Keratinocyte (primary cell): ENCODE data around the gene ASTN2. TPM values are rescaled to one million over a fixed set of nuclear protein-coding genes. Genes with fewer than 3 reads are reported as not detected.

Experiments used
- DNase-seq: peaks from one replicate; pipeline ENCODE4 v3.0.0-alpha.2; 2011; ENCODE audit warnings: low read depth, missing footprints, low spot score
- FAIRE-seq: peaks from 2 replicates; lab custom pipeline; 2011; peaks lifted over from hg19 to GRCh38; lab: Jason Lieb, UNC
- H2AFZ ChIP-seq: 2 replicates; pipeline ENCODE4 v1.6.0; 2012; ENCODE audit warnings: low read length, control low read depth, inconsistent platforms; ENCODE audit not compliant: control insufficient read depth
- H3K27ac ChIP-seq: 2 replicates; pipeline ENCODE4 v1.5.1; 2011; ENCODE audit warnings: low read length; ENCODE audit not compliant: control insufficient read depth, insufficient read depth
- H3K27me3 ChIP-seq: 3 replicates; pipeline ENCODE4 v1.6.0; 2011; ENCODE audit warnings: low read length; ENCODE audit not compliant: control insufficient read depth, insufficient read depth; ENCODE audit errors: extremely low read depth
- H3K36me3 ChIP-seq, 2 experiments: 2 replicates in 1 of 2; 3 replicates in 1 of 2; pipeline ENCODE4 v1.5.1; 2011; ENCODE audit warnings: low read length in 2 of 2, mild to moderate bottlenecking in 1 of 2; ENCODE audit not compliant: control insufficient read depth in 2 of 2, insufficient read depth in 2 of 2; ENCODE audit errors: extremely low read depth in 1 of 2
- H3K4me1 ChIP-seq: 3 replicates; pipeline ENCODE4 v1.5.1; 2011; ENCODE audit warnings: low read length; ENCODE audit not compliant: control insufficient read depth, insufficient read depth; ENCODE audit errors: extremely low read depth
- H3K4me2 ChIP-seq: 3 replicates; pipeline ENCODE4 v1.6.0; 2011; ENCODE audit warnings: low read depth, low read length; ENCODE audit not compliant: control insufficient read depth, insufficient read depth; ENCODE audit errors: extremely low read depth
- H3K4me3 ChIP-seq, 3 experiments: fragments of 200-600 bp in 1 of 3; sonication (generic) in 1 of 3; 2 replicates in 2 of 3; 3 replicates in 1 of 3; pipeline ENCODE4 v1.5.1; 2011 to 2016; ENCODE audit warnings: low read length in 3 of 3, mild to moderate bottlenecking in 3 of 3, control low read depth in 2 of 3, inconsistent platforms in 1 of 3, low read depth in 1 of 3, mixed read lengths in 1 of 3, mixed run types in 1 of 3, moderate library complexity in 1 of 3; ENCODE audit not compliant: control insufficient read depth in 2 of 3, insufficient read depth in 2 of 3; ENCODE audit errors: extremely low read depth in 1 of 3
- H3K79me2 ChIP-seq: 2 replicates; pipeline ENCODE4 v1.6.0; 2012; ENCODE audit warnings: low read length; ENCODE audit not compliant: control insufficient read depth, insufficient read depth
- H3K9ac ChIP-seq: 3 replicates; pipeline ENCODE4 v1.6.0; 2011; ENCODE audit warnings: low read length; ENCODE audit not compliant: control insufficient read depth, insufficient read depth; ENCODE audit errors: extremely low read depth
- H3K9me1 ChIP-seq: 3 replicates; pipeline ENCODE4 v1.6.0; 2011; ENCODE audit warnings: low read length; ENCODE audit not compliant: control insufficient read depth, insufficient read depth; ENCODE audit errors: extremely low read depth
- H3K9me3 ChIP-seq: 2 replicates; pipeline ENCODE4 v1.5.1; 2012; ENCODE audit warnings: low read depth, low read length; ENCODE audit not compliant: control insufficient read depth
- H4K20me1 ChIP-seq: 3 replicates; pipeline ENCODE4 v1.6.0; 2011; ENCODE audit warnings: low read length; ENCODE audit not compliant: control insufficient read depth, insufficient read depth; ENCODE audit errors: extremely low read depth
- CTCF ChIP-seq, 3 experiments: IDR thresholded peaks in 1 of 3; conservative IDR thresholded peaks in 1 of 3; optimal IDR thresholded peaks in 1 of 3; 2 replicates in 2 of 3; 3 replicates in 1 of 3; pipeline versions ENCODE3 to v1.5.1; 2011; ENCODE audit warnings: low read length in 3 of 3, mild to moderate bottlenecking in 3 of 3, moderate library complexity in 2 of 3, control low read depth in 1 of 3, inconsistent platforms in 1 of 3; ENCODE audit not compliant: insufficient read depth in 2 of 3; ENCODE audit errors: extremely low read depth in 1 of 3
- EZH2 ChIP-seq: IDR thresholded peaks from one replicate; pipeline ENCODE4 v1.6.1; 2012; ENCODE audit warnings: inconsistent platforms, mild to moderate bottlenecking, low read length, moderate library complexity
- dilution Hi-C: fragments of 300-500 bp; cut with MboI; formaldehyde crosslinking; loops from one replicate; pipeline ENCODE4 v1.7.0; 2020; ENCODE audit warnings: low sequenced_read_pairs; ENCODE audit not compliant: extremely low pct_ligation_motif_present
- polyA plus RNA-seq, 5 experiments: library from polyadenylated mRNA; depleted of rRNA in 3 of 5; stranded (reverse) in 3 of 5; stranded (forward) in 1 of 5; unstranded in 1 of 5; fragments of >200 nt; gene quantifications; 1 replicate in 1 of 5; 2 replicates in 3 of 5; 3 replicates in 1 of 5; pipeline versions ENCODE4 v1.2.1 to v1.2.3, GENCODE V29; 2011 to 2012; ENCODE audit warnings: missing spikeins in 2 of 5, low read depth in 1 of 5, low replicate concordance in 1 of 5

Gene ASTN2
- polyA plus RNA-seq, 1 donor (not counting 4 experiments of a cell fraction or from before 2014, with no cell fraction given), result 0.31 TPM

GRCh38 chr9:117305454-117305853 is 109.4 kb downstream of the ASTN2 start:
- Histone ChIP-seq H3K79me2 (no peaks in the 10 kb centered on the region), H3K27me3 (no peaks in the 10 kb centered on the region), H2AFZ (no peak overlapping the region), H3K4me1 (no peaks in the 10 kb centered on the region), H3K27ac (no peak overlapping the region), H3K36me3 (no peaks in the 10 kb centered on the region), H4K20me1 (no peaks in the 10 kb centered on the region), H3K4me2 (no peak overlapping the region), H3K9me1 (no peaks in the 10 kb centered on the region), H3K9ac (no peak overlapping the region), H3K9me3 (no peaks in the 10 kb centered on the region), H3K4me3 (no peak overlapping the region)
- FAIRE-seq (no peak), DNase-seq (no peak)
- dilution Hi-C loops, result no loop called here
- TF ChIP-seq EZH2 (no peak), CTCF (optimal IDR thresholded peaks at IDR 0.05 in 1 of 3, IDR thresholded peaks at IDR 0.05 in 1 of 3, conservative IDR thresholded peaks at IDR 0.05 in 1 of 3; ENCODE audit: extremely low read depth in 1 of 3, insufficient read depth in 2 of 3, low read length in 3 of 3) (no peak)

GRCh38 chr9:117304549-117304948 is 110.3 kb downstream of the ASTN2 start:
- DNase-seq, result no peak
- Histone ChIP-seq H3K4me2 (no peak overlapping the region), H3K36me3 (no peaks in the 10 kb centered on the region), H3K9me3 (no peaks in the 10 kb centered on the region), H3K27me3 (no peaks in the 10 kb centered on the region), H3K9me1 (no peaks in the 10 kb centered on the region), H4K20me1 (no peaks in the 10 kb centered on the region), H3K9ac (no peak overlapping the region), H3K4me3 (no peak overlapping the region), H3K79me2 (no peaks in the 10 kb centered on the region), H3K27ac (no peak overlapping the region), H3K4me1 (no peaks in the 10 kb centered on the region), H2AFZ (no peak overlapping the region)
- no peak for FAIRE-seq
- dilution Hi-C loops, result no loop called here
- no peak for TF ChIP-seq EZH2
- no peak for TF ChIP-seq CTCF (optimal IDR thresholded peaks at IDR 0.05 in 1 of 3, IDR thresholded peaks at IDR 0.05 in 1 of 3, conservative IDR thresholded peaks at IDR 0.05 in 1 of 3; ENCODE audit: extremely low read depth in 1 of 3, insufficient read depth in 2 of 3, low read length in 3 of 3)
